Measurements from ENCODE around the gene NLRP3. TPM values are rescaled to one million over a fixed set of nuclear protein-coding genes. Genes with fewer than 3 reads are reported as not detected.
"Not testable (repeated sequence)": the region's sequence is repeated elsewhere in the genome, so short reads cannot be mapped to it uniquely, and the experiment has no call there.

The NLRP3 gene
- total RNA-seq, 1 donor from 2014 or later = 0.57 TPM

DNA sequence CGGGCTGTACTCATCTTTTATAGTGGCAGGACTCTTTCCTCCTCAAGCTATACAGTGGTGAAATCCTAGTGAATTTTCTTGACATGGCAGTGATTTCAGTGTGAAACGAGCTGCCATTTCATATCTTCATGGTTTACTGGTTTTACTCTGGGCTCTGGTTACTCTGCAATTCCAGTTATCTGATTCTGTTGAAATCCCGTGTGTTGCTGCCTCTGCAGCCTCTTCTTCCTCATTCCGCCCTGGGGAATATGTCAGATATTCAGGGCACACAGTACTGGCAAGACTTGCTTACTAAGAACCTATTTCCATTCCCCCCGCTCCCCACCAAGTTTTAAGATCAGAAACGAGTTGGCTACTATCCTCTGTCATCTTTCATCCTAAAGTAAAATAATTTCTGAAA lies 49.8 kb downstream of the NLRP3 start:
- intact Hi-C loops (cut with micrococcal nuclease) = no loop called here

DNA sequence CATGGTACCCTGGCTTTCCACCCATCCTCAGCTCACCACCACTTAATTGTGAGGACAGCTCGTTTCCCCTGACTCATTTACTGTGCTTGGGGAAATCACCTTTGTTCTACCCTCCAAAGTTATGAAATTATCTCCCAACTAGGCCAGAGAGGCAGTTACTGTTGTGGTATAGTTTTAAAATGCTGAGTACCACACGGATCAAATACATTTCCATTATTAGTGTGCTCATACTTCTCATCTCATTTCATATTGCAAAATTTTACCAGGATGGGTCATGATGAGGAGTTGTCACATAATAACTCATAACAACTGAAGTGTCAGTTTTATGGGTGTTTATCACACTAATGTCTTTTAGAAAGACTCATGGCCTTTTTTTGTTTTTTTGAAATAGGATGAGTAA lies 51.2 kb downstream of the NLRP3 start:
- intact Hi-C loops (cut with micrococcal nuclease) = no loop called here

DNA sequence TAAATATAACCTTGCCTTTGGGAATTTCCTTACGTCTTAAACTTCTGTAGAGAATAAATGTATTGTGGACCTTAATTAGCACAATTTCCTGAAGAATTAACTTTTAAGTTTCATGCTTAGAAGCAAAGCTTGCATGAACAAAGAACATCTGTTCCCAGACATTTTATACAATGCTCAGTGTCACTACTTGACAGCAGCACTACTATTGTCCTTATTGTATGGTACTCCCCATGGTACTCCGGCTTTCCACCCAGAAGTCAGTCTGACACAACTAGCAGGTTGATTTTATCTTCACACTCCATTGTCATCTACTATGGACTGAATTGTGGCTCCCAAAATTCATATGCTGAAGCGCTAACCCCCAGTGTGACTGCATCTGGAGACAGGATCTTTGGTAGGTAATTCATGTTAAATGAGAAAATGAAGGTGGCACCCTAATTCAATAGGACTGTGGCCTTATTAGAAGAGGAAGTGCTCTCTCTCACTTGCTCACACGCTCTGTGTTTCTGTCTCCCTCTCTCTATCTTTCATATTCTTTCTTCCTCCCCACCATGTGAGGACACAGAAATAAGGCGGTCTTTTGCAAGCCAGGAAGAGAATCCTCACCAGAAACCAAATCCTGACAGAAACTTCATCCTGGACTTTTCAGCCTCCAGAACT lies 52.6 kb downstream of the NLRP3 start:
- intact Hi-C loops (cut with micrococcal nuclease) = no loop called here

DNA sequence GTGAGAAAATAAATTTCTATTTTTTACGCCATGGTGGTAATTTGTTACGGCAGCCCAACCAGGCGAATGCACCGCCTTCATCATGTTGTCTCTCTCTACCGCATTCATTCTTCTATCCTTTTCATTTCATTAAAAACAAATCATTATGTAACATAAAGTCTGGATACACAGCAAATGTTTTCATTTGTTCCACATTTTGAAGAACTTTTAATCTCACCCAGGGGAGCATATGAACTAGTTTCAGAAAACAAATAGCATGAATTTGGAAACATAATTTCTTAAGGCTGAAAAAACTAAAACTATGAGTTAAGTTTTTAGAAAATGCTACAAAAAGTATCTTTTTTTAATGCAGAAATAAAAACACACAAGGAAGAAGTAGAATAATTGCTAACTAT lies 53.2 kb downstream of the NLRP3 start:
- intact Hi-C loops (cut with micrococcal nuclease) = no loop called here

DNA sequence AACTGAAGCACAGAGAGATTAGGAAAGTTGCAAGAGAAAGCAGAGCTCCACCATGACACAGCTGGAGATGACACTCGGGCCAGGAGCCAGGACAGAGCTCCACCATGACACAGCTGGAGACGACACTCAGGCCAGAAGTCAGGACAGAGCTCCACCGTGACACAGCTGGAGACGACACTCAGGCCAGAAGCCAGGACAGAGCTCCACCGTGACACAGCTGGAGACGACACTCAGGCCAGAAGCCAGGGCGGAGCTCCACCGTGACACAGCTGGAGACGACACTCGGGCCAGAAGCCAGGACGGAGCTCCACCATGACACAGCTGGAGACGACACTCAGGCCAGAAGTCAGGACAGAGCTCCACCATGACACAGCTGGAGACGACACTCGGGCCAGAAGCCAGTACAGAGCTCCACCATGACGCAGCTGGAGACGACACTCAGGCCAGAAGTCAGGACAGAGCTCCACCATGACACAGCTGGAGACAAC lies 55.0 kb downstream of the NLRP3 start:
- intact Hi-C loops (cut with micrococcal nuclease) = not testable (repeated sequence)

DNA sequence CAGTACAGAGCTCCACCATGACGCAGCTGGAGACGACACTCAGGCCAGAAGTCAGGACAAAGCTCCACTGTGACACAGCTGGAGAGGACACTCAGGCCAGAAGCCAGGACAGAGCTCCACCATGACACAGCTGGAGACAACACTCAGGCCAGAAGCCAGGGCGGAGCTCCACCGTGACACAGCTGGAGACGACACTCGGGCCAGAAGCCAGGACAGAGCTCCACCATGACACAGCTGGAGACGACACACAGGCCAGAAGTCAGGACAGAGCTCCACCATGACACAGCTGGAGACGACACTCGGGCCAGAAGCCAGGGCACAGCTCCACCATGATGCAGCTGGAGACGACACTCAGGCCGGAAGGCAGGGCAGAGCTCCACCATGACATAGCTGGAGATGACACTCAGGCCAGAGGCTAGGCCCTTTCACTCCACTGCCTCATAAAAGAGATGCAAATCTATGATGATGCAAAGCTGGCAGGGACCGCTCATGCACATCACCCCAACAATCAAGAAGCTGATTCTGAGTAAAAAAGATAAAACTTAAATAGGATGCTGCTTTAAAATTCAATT lies 55.6 kb downstream of the NLRP3 start:
- intact Hi-C loops (cut with micrococcal nuclease) = no loop called here

DNA sequence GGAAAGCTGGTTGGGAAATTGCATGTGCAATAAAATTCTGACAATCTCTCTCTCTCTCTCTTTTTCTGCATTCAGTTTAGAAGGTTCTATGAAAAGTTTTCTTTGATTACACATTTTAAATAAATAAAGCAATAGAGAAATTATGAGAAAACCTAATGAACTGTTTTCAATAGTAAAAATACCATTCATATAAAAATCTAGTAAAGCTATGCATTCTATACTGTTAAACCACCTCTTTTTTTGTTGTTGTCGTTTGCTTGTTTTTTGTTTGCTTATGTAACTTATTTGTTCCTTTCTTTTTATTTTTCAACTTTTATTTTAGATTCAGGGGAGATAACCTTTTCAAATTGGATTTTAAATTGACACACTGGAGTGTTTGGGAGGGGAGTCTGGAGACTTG lies 56.1 kb downstream of the NLRP3 start:
- intact Hi-C loops (cut with micrococcal nuclease) = no loop called here

DNA sequence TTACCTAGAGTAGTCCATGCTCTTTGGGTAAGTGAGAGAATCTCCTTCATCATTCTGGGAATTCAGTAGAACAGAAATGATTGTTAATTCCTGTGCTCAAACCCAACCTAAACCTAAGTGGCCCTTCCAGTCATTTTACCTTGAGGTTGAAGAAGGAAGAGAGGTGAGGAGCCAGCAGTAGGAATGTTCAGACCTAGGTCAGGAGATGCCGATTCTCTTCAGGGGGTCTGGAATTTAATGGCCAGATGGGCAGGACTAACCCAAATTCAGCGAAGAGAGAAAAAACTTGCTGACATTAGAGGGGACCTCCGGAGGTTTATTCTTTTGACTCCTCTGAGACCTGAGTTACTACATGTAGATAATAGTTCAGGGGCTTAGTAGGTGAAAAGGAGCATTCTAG lies 58.4 kb downstream of the NLRP3 start:
- intact Hi-C loops (cut with micrococcal nuclease) = no loop called here

DNA sequence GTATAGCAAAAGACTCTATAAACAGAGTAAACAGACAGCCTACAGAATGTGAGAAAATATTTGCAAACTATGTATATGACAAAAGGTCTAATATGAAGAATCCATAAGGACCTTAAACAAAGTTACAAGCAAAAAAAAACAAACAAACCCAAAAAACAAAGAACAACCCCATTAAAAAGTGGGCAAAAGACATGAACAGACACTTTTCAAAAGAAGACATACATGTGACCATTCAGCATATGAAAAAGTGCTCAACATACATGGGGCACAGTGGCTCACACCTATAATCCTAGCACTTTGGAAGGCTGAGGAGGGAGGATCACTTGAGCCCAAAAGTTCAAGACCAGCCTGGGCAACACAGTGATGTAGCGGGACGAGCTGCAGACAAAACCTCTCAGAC lies 59.8 kb downstream of the NLRP3 start:
- intact Hi-C loops (cut with micrococcal nuclease) = no loop called here

DNA sequence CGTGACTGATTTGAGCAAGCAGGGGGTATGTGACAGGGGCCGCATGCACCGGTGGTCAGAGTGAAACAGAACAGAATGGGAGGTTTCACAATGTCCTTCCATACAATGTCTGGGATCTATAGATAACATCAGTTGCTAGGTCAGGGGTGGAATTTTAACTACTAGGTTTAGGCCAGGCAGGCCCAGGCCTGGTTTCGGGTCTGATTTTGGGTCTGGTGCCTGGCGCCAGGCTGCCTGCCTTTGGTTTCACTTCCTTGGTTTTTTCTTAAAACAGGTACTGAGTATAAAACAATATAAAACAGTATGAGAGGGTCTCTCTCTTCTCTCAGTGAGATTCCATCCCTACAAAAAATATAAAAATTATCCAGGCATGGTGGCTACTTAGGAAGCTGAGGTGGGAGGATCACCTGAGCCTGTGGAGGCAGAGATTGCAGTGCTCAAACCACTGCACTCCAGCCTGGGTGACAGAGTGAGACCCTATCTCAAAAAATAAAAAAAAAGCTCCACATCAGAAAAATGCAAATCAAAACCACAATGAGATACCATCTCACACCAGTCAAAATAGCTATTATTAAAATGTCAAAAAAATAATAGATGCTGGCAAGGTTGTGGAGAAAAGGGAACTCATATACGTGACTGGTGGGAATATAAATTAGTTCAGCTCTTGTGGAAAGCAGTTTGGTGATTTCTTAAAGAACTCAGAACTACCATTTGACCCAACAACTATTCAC lies 60.5 kb downstream of the NLRP3 start:
- intact Hi-C loops (cut with micrococcal nuclease) = not testable (repeated sequence)

DNA sequence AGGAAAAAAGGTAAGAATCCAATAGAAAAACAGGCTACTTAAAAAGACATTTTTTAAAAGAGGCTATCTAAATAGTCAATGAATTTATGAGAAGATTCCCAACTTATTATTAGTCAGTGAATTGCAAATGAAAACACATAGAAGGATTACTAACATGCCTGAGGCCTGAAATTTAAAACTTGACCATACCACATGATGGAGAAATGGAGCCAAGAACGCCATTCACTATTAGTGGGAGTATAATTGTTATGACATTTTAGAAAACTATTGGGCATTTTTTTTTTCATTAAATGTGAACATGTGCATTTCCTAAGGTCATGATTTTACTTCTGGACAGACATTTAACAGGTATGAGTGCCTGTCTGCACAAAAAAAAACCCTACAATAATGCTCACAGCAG lies 66.8 kb downstream of the NLRP3 start:
- intact Hi-C loops (cut with micrococcal nuclease) = no loop called here

DNA sequence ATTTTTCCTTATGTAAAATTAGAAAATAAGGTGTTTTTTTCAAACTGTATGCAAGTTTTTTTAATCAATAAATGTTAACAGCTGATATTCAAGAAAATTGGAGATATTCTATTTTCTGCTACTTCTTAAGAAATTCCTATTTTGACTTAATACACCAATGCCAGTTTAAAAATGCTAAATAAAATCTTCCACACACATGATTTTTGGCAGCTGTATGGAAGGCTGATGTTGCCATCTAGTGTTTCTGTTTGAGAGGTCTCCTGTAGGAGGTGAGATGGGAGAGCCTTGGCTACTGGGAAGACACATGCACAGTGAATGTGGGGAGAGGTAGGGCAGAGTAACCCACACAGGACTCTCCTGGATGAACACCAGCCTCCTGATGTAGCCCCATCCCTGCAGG lies 71.1 kb downstream of the NLRP3 start:
- intact Hi-C loops (cut with micrococcal nuclease) = loop anchor here (1.0 kb wide), 2 partner anchors 97 to 114 kb away; no protein-coding TSS in a partner anchor

DNA sequence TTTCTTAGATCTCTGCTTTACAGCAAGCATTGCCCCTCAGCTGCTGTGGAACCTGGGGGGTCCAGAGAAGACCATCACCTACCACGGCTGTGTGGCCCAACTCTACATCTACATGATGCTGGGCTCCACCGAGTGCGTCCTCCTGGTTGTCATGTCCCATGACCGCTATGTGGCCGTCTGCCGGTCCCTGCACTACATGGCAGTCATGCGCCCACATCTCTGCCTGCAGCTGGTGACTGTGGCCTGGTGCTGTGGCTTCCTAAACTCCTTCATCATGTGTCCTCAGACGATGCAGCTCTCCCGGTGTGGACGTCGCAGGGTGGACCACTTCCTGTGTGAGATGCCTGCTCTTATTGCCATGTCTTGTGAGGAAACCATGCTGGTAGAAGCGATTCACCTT lies 75.4 kb downstream of the NLRP3 start:
- intact Hi-C loops (cut with micrococcal nuclease) = no loop called here

DNA sequence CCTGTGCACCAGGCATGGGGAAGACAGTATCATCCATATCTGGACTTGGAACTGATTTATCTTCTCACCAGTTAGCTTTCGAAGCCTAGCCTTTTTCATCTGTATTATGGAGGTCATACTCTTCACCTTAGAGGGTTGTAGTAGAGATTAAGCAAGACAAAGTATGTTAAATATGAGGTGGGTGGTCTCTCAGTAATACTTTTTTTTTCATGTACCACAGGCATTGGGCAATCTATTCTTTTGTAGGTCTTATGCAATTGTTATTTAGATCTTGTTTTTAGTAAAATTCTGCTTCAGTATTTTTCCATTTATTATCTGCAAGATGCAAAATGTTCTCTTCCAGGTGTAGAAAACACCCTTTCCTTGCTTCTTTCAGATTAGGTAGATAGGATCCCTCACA lies 77.1 kb downstream of the NLRP3 start:
- intact Hi-C loops (cut with micrococcal nuclease) = no loop called here

DNA sequence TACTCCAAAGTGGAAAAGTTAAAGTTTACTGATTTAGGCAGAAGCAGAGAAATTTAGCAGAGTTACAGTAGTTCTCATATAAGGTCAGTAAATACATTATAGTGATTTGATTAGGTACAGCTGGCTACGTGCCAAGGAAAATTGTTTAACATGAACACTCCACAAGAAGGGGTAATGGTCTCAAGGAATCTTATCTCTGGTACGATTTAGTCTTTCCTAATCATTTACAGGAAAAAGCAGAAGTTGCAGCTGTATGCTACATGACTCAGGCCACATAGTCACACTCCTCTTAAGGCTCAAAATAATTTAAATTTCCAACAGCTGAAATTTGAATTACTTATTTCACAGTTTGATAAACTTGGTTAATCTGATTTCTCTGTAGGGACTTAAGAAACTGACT lies 78.8 kb downstream of the NLRP3 start:
- intact Hi-C loops (cut with micrococcal nuclease) = no loop called here

DNA sequence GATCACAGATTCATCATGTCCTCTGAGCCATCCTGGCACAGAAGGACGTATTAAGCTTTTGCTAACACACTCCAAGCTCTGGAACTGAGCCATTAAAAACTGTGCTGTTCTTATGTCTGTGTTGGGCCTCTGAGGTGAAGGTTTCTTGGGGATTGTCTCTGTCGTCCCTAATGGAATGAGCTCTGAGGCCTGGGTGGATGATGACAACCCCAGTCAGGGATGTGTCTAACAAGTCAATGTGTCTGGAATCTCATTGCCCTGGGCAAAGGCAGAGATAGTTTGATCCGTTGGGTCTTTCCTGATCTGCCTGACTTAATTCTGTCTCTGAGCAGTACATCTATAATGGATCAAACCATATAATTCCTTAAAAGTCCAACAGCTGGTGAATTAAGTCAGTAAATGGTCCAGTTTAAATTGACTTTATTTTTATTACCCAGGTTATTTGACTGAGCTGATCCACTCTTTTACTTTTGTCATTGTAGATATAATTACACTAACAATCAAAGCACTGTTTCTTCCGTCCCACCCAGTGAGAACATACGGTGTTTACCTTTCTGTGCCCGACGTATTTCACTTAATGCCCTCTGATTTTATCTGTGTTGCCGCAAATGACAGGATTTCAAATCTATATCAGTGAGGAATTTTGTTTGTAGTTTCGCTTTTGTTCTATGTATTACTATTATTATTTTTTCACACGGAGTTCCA lies 80.8 kb downstream of the NLRP3 start:
- intact Hi-C loops (cut with micrococcal nuclease) = no loop called here

Other genes with a start within 250 kb of the NLRP3 start
- gene ZNF124, start 244.2 kb upstream of the NLRP3 start, total RNA-seq = 18.8 and 20.4 TPM in 2 replicates
- gene VN1R5, start 160.1 kb upstream of the NLRP3 start, total RNA-seq = not detected in 2 replicates
- gene ZNF496, start 84.3 kb upstream of the NLRP3 start, total RNA-seq = 8.2 and 10.1 TPM in 2 replicates
- not detected in 2 replicates for gene OR2B11, start 41.9 kb downstream of the NLRP3 start, total RNA-seq
- gene OR2C3, start 120.3 kb downstream of the NLRP3 start, total RNA-seq = 0.02 TPM in 1 of 2 replicates, not detected in the other
- gene GCSAML, start 133.0 kb downstream of the NLRP3 start, total RNA-seq = 0.05 and 0.16 TPM in 2 replicates
- not detected in 2 replicates for gene OR2G2, start 172.2 kb downstream of the NLRP3 start, total RNA-seq
- gene OR2G3, start 189.4 kb downstream of the NLRP3 start, total RNA-seq = not detected in 2 replicates

Measured in T-helper 2 cell treated with Interferon-gamma antibody and Interleukin-4, amounts not matched to agents 100 ng/mL and 5 ng/mL, for 36 hours (primary cell).